Nephron (organoid): ENCODE data around the gene PRAC1.

Source experiments
- H3K27ac Mint-ChIP-seq, 3 experiments: 2 replicates each; pipeline ENCODE4 v1.8.0; 2020; ENCODE audit warnings: mixed read lengths in 3 of 3, mild to moderate bottlenecking in 2 of 3, moderate library complexity in 1 of 3
- H3K27me3 Mint-ChIP-seq: 2 replicates; pipeline ENCODE4 v1.8.0; 2021; ENCODE audit warnings: low read depth, mild to moderate bottlenecking, moderate library complexity, mixed read lengths
- H3K36me3 Mint-ChIP-seq: 2 replicates; pipeline ENCODE4 v1.8.0; 2020; ENCODE audit warnings: low read depth, mixed read lengths
- H3K4me1 Mint-ChIP-seq: 2 replicates; pipeline ENCODE4 v1.8.0; 2020; ENCODE audit warnings: mixed read lengths
- H3K4me3 Mint-ChIP-seq, 3 experiments: 2 replicates each; pipeline ENCODE4 v1.8.0; 2020; ENCODE audit warnings: mild to moderate bottlenecking in 3 of 3, mixed read lengths in 3 of 3, moderate library complexity in 2 of 3
- H3K9me3 Mint-ChIP-seq: 2 replicates; pipeline ENCODE4 v1.8.0; 2020; ENCODE audit warnings: mixed read lengths
- CTCF ChIP-seq, 3 experiments: fragments of 200-600 bp; sonication (generic); IDR thresholded peaks; one replicate each; pipeline ENCODE4 v1.5.0; 2021; ENCODE audit warnings: antibody characterized with exemption in 3 of 3; ENCODE audit not compliant: unreplicated experiment in 3 of 3

The PRAC1 gene

GRCh38 chr17:48722201-48722907 lies at the start of gene PRAC1:
Gene PRAC1, minus strand, starts transcription at chr17:48722518. Its CDS starts 126 bp downstream, at chr17:48722392.
- H3K27me3 Mint-ChIP-seq, result peaks cover 100% of the 10 kb centered on the region
- H3K4me1 Mint-ChIP-seq, result peaks cover 26% of the 10 kb centered on the region
- H3K4me3 Mint-ChIP-seq, result peak within 1 kb of the TSS in 2 of 3 experiments; percentile 26 to 74
- H3K27ac Mint-ChIP-seq, result no peak within 1 kb of the TSS
- TF ChIP-seq CTCF (IDR thresholded peaks at IDR 0.05; ENCODE audit: unreplicated experiment in 3 of 3), result no peak
- H3K36me3 Mint-ChIP-seq, result no peaks in the 10 kb centered on the region
- no peaks in the 10 kb centered on the region for H3K9me3 Mint-ChIP-seq

- TF ChIP-seq CTCF (IDR thresholded peaks at IDR 0.05; ENCODE audit: unreplicated experiment in 3 of 3), result no peak
- H3K36me3 Mint-ChIP-seq, result no peaks in the 10 kb centered on the region
- H3K27me3 Mint-ChIP-seq, result peaks cover 28% of the 10 kb centered on the region
- H3K4me1 Mint-ChIP-seq, result no peaks in the 10 kb centered on the region
- H3K9me3 Mint-ChIP-seq, result no peaks in the 10 kb centered on the region
- no peak overlapping the region for H3K4me3 Mint-ChIP-seq
- no peak overlapping the region for H3K27ac Mint-ChIP-seq
Measured at GRCh38 chr17:48770954-48771353, 48.6 kb upstream of the PRAC1 start.

GRCh38 chr17:48769009-48769675 lies 46.8 kb upstream of the PRAC1 start:
- Mint-ChIP-seq H3K27ac (peak overlapping the region in 1 of 3 experiments; percentile 49), H3K9me3 (no peaks in the 10 kb centered on the region), H3K4me1 (no peaks in the 10 kb centered on the region), H3K27me3 (peaks cover 40% of the 10 kb centered on the region), H3K36me3 (no peaks in the 10 kb centered on the region), H3K4me3 (no peak overlapping the region)
- no peak for TF ChIP-seq CTCF (IDR thresholded peaks at IDR 0.05; ENCODE audit: unreplicated experiment in 3 of 3)

GRCh38 chr17:48767263-48767774 lies 45.0 kb upstream of the PRAC1 start:
- Mint-ChIP-seq H3K27me3 (peaks cover 58% of the 10 kb centered on the region), H3K27ac (no peak overlapping the region), H3K4me3 (no peak overlapping the region), H3K36me3 (no peaks in the 10 kb centered on the region), H3K9me3 (no peaks in the 10 kb centered on the region), H3K4me1 (no peaks in the 10 kb centered on the region)
- no peak for TF ChIP-seq CTCF (IDR thresholded peaks at IDR 0.05; ENCODE audit: unreplicated experiment in 3 of 3)

- Mint-ChIP-seq H3K4me3 (no peak overlapping the region), H3K4me1 (peaks cover 11% of the 10 kb centered on the region)
Measured at GRCh38 chr17:48761114-48761513, 38.8 kb upstream of the PRAC1 start.

More at GRCh38 chr17:48761114-48761513, 38.8 kb upstream of the PRAC1 start:
- H3K9me3 Mint-ChIP-seq, result peaks cover 2% of the 10 kb centered on the region
- H3K27me3 Mint-ChIP-seq, result peaks cover 95% of the 10 kb centered on the region
- no peak overlapping the region for H3K27ac Mint-ChIP-seq
- TF ChIP-seq CTCF (IDR thresholded peaks at IDR 0.05; ENCODE audit: unreplicated experiment in 3 of 3), result no peak
- no peaks in the 10 kb centered on the region for H3K36me3 Mint-ChIP-seq
